Psoas muscle (tissue), 8 donors: ENCODE data around the gene CDH20. TPM values are rescaled to one million over a fixed set of nuclear protein-coding genes. Genes with fewer than 3 reads are reported as not detected.

Experiments
- ATAC-seq, 4 donors: fragments of 200-7000 bp; cut with Tn5 transposase; one replicate each; pipeline ENCODE4 v1.9.1; 2020; ENCODE audit warnings: moderate library complexity in 3 of 4, mild to moderate bottlenecking in 2 of 4
- DNase-seq, 2 donors: peaks; one replicate each; pipeline ENCODE4 v3.0.0-alpha.2; 2020
- H3K27ac ChIP-seq: fragments of 200-600 bp; one replicate; pipeline ENCODE4 v1.8.0; 2022
- H3K27me3 ChIP-seq, 3 donors: fragments of 200-600 bp in 1 of 3; one replicate each; pipeline versions ENCODE4 v1.6.1 to v1.8.0; 2013 to 2022; ENCODE audit warnings: low read length in 2 of 3, mild to moderate bottlenecking in 2 of 3, moderate library complexity in 1 of 3; ENCODE audit not compliant: insufficient read depth in 3 of 3
- H3K36me3 ChIP-seq, 2 donors: fragments of 200-600 bp in 1 of 2; one replicate each; pipeline versions ENCODE4 v1.6.1 to v1.8.0; 2013 to 2022; ENCODE audit warnings: low read depth in 1 of 2, mild to moderate bottlenecking in 1 of 2, moderate library complexity in 1 of 2; ENCODE audit not compliant: insufficient read depth in 1 of 2
- H3K4me1 ChIP-seq: fragments of 200-600 bp; one replicate; pipeline ENCODE4 v1.8.0; 2022
- H3K4me3 ChIP-seq: fragments of 200-600 bp; one replicate; pipeline ENCODE4 v1.8.0; 2022; ENCODE audit warnings: mild to moderate bottlenecking
- H3K9me3 ChIP-seq: fragments of 200-600 bp; one replicate; pipeline ENCODE4 v1.8.0; 2022
- WGBS, 3 donors: extraction: QIAGEN DNeasy Blood & Tissue Kit; methylation state at CpG; one replicate each; pipeline versions ENCODE4 v1.1.6 to v1.1.7; 2013; 5-methylcytosine and 5-hydroxymethylcytosine counted together
- intact Hi-C, 2 donors: fragments of 100-400 bp; cut with DNase I; formaldehyde crosslinking; loops; one replicate each; pipeline versions ENCODE4 v1.11.0 to v1.14.2; 2022
- polyA plus RNA-seq, 3 donors: library from polyadenylated mRNA; stranded (reverse); fragments of 200-250 nt; gene quantifications; one replicate each; pipeline ENCODE4 v1.2.3, GENCODE V29; 2013
- total RNA-seq, 4 donors: library from RNA; stranded (reverse); fragmentation: NEBNext Ultra II Directional in 2 of 4; extraction: Animal tissue kit (Norgen Biotek cat#: 25700) in 2 of 4; gene quantifications; one replicate each; pipeline versions ENCODE4 v1.2.1 to v1.2.4, GENCODE V29; 2021 to 2023
- TF ChIP-seq, protein P1 (sequence below): fragments of 200-600 bp; IDR thresholded peaks from one replicate; pipeline ENCODE4 v1.8.0; 2022; ENCODE audit warnings: antibody characterized with exemption
- donor health status: healthy with polysubstance abuse.
- donor health status: DM: no; HTN: no; CAD: no; lungs with moderate emphysema.
- donor health status: Bipolar disorder and iron deficiency.
- donor health status: healthy.
- donor health status: DM: yes; HTN: yes; CAD: no.
- donor health status: DM: no; HTN: no; CAD: no.
- donor health status: DM: no; HTN: no; CAD: no.
- donor health status: DM: yes; HTN: yes; CAD: no.

CDH20 gene
- total and polyA plus RNA-seq, 7 donors: 0.10 to 16.3 (median 2.6) TPM

GRCh38 chr18:61528961-61529360 is 195.7 kb downstream of the CDH20 start:
- DNase-seq (no peak), ATAC-seq (no peak)
- no peak overlapping the region for H3K4me3 ChIP-seq
- 50 to 63% (median 57%) methylated on average over 6 of the region's 6 CpGs for WGBS, 3 donors
- TF ChIP-seq, protein P1, sequence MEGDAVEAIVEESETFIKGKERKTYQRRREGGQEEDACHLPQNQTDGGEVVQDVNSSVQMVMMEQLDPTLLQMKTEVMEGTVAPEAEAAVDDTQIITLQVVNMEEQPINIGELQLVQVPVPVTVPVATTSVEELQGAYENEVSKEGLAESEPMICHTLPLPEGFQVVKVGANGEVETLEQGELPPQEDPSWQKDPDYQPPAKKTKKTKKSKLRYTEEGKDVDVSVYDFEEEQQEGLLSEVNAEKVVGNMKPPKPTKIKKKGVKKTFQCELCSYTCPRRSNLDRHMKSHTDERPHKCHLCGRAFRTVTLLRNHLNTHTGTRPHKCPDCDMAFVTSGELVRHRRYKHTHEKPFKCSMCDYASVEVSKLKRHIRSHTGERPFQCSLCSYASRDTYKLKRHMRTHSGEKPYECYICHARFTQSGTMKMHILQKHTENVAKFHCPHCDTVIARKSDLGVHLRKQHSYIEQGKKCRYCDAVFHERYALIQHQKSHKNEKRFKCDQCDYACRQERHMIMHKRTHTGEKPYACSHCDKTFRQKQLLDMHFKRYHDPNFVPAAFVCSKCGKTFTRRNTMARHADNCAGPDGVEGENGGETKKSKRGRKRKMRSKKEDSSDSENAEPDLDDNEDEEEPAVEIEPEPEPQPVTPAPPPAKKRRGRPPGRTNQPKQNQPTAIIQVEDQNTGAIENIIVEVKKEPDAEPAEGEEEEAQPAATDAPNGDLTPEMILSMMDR: no peak
- intact Hi-C loops: no loop called here
- no peaks in the 10 kb centered on the region for H3K9me3 ChIP-seq
- no peaks in the 10 kb centered on the region for H3K27me3 ChIP-seq
- H3K36me3 ChIP-seq: no peaks in the 10 kb centered on the region
- no peak overlapping the region for H3K27ac ChIP-seq
- no peaks in the 10 kb centered on the region for H3K4me1 ChIP-seq

- WGBS, 3 donors: 71 to 80% (median 73%) methylated on average over 4 of the region's 4 CpGs
- H3K9me3 ChIP-seq: no peaks in the 10 kb centered on the region
- TF ChIP-seq, protein P1: no peak
- intact Hi-C loops: no loop called here
- DNase-seq: no peak
- no peak for ATAC-seq
- no peak overlapping the region for H3K4me3 ChIP-seq
- no peaks in the 10 kb centered on the region for H3K36me3 ChIP-seq
- H3K27ac ChIP-seq: no peak overlapping the region
- H3K27me3 ChIP-seq: no peaks in the 10 kb centered on the region
- H3K4me1 ChIP-seq: no peaks in the 10 kb centered on the region
These were observed 197.5 kb downstream of the CDH20 start for GRCh38 chr18:61530681-61531080.

DNA sequence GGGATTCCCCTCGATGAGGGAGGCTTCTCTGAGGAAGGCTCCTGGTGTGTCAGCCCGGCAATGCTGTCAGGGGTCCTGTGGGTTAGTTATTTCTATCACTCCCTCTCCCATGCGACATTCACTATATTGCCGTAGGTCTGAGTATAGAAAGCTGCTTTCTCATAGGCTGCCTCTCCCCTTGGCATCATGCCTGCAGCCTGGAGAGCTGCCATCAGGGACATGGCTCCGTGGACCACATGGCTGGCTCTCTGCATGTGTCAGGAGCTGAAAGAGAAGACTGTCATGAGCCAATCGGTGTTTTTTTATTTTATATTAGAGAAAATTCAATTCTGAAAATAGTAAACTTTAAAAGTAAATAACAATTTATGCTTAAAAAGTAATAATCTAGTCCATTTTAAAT is 198.0 kb downstream of the CDH20 start:
- DNase-seq (no peak), ATAC-seq (no peak)
- TF ChIP-seq, protein P1: no peak
- H3K4me3 ChIP-seq: no peak overlapping the region
- intact Hi-C loops: no loop called here
- no peak overlapping the region for H3K27ac ChIP-seq
- H3K27me3 ChIP-seq: no peaks in the 10 kb centered on the region
- no peaks in the 10 kb centered on the region for H3K4me1 ChIP-seq
- no peaks in the 10 kb centered on the region for H3K9me3 ChIP-seq
- 48 to 61% (median 49%) methylated on average over 6 of the region's 6 CpGs for WGBS, 3 donors
- no peaks in the 10 kb centered on the region for H3K36me3 ChIP-seq

- WGBS, 3 donors: 68 to 94% (median 75%) methylated on average over 2 of the region's 2 CpGs
- H3K36me3 ChIP-seq: no peaks in the 10 kb centered on the region
These were observed 198.7 kb downstream of the CDH20 start for GRCh38 chr18:61531891-61532290.

GRCh38 chr18:61535401-61535800 is 202.2 kb downstream of the CDH20 start:
- TF ChIP-seq, protein P1: no peak
- intact Hi-C loops: no loop called here
- H3K4me3 ChIP-seq: no peak overlapping the region
- 83 to 91% (median 89%) methylated on average over 4 of the region's 4 CpGs for WGBS, 3 donors
- no peak overlapping the region for H3K27ac ChIP-seq
- no peaks in the 10 kb centered on the region for H3K27me3 ChIP-seq
- DNase-seq: no peak
- no peaks in the 10 kb centered on the region for H3K9me3 ChIP-seq
- no peaks in the 10 kb centered on the region for H3K4me1 ChIP-seq
- no peaks in the 10 kb centered on the region for H3K36me3 ChIP-seq
- ATAC-seq: no peak

More at GRCh38 chr18:61531891-61532290, 198.7 kb downstream of the CDH20 start:
- H3K27me3 ChIP-seq: no peaks in the 10 kb centered on the region
- no peak for ATAC-seq
- no peak overlapping the region for H3K4me3 ChIP-seq
- H3K27ac ChIP-seq: no peak overlapping the region
- DNase-seq: no peak
- intact Hi-C loops: no loop called here
- TF ChIP-seq, protein P1: no peak
- no peaks in the 10 kb centered on the region for H3K4me1 ChIP-seq
- H3K9me3 ChIP-seq: no peaks in the 10 kb centered on the region
